ENCODE data around the gene RAB3C.
A peak's percentile ranks its signal among the peaks of the same experiment; 100 is the strongest.
"Not testable (repeated sequence)": the region's sequence is repeated elsewhere in the genome, so short reads cannot be mapped to it uniquely, and the experiment has no call there.

RAB3C gene

GRCh38 chr5:58582803-58583491 is at the start of gene RAB3C:
Gene RAB3C (plus strand): TSS chr5:58583075. CDS start chr5:58583209, 134 bp downstream.
- peak; percentile 97 for DNase-seq

- DNase-seq, result not testable (repeated sequence)
Observed at GRCh38 chr5:58541935-58542334, 40.9 kb upstream of the RAB3C start.

- DNase-seq, result no peak
Observed at GRCh38 chr5:58542709-58543108, 40.2 kb upstream of the RAB3C start.

GRCh38 chr5:58543723-58544122 is 39.2 kb upstream of the RAB3C start:
- DNase-seq, result no peak

- no peak for DNase-seq
Observed at GRCh38 chr5:58544195-58544594, 38.7 kb upstream of the RAB3C start.

- no peak for DNase-seq
Observed at GRCh38 chr5:58544926-58545325, 37.9 kb upstream of the RAB3C start.

GRCh38 chr5:58545912-58546311 is 37.0 kb upstream of the RAB3C start:
- DNase-seq, result no peak

- no peak for DNase-seq
Observed at GRCh38 chr5:58548068-58548467, 34.8 kb upstream of the RAB3C start.

- no peak for DNase-seq
Observed at GRCh38 chr5:58551492-58551891, 31.4 kb upstream of the RAB3C start.

- DNase-seq, result not testable (repeated sequence)
Observed at GRCh38 chr5:58557665-58558338, 25.1 kb upstream of the RAB3C start.

GRCh38 chr5:58563016-58563700 is 19.7 kb upstream of the RAB3C start:
- not testable (repeated sequence) for DNase-seq

GRCh38 chr5:58564043-58564832 is 18.6 kb upstream of the RAB3C start:
- not testable (repeated sequence) for DNase-seq

- no peak for DNase-seq
Observed at GRCh38 chr5:58565033-58565432, 17.8 kb upstream of the RAB3C start.

- no peak for DNase-seq
Observed at GRCh38 chr5:58571501-58571900, 11.4 kb upstream of the RAB3C start.

GRCh38 chr5:58572973-58573372 is 9.9 kb upstream of the RAB3C start:
- not testable (repeated sequence) for DNase-seq

GRCh38 chr5:58579781-58580180 is 3.1 kb upstream of the RAB3C start:
- no peak for DNase-seq

GRCh38 chr5:58582019-58582802 is 664 bp upstream of the RAB3C start:
- no peak for DNase-seq

- DNase-seq, result no peak
Observed at GRCh38 chr5:58595952-58596351, 13.1 kb downstream of the RAB3C start.

- DNase-seq, result no peak
Observed at GRCh38 chr5:58598440-58598839, 15.6 kb downstream of the RAB3C start.

GRCh38 chr5:58599217-58599616 is 16.3 kb downstream of the RAB3C start:
- no peak for DNase-seq

- not testable (repeated sequence) for DNase-seq
Observed at GRCh38 chr5:58600613-58601012, 17.7 kb downstream of the RAB3C start.

GRCh38 chr5:58602889-58603288 is 20.0 kb downstream of the RAB3C start:
- DNase-seq, result not testable (repeated sequence)

All from right hindlimb (tissue), 1 donor.